HG02981 (cell line): ENCODE data around the gene UCN.
"Not testable (repeated sequence)": the region's sequence is repeated elsewhere in the genome, so short reads cannot be mapped to it uniquely, and the experiment has no call there.

ENCODE experiments used
- ATAC-seq: cut with Tn5 transposase; IDR thresholded peaks from one replicate; pipeline ENCODE4 v1.9.1; 2021; ENCODE audit warnings: mild to moderate bottlenecking, moderate library complexity; ENCODE audit not compliant: unreplicated experiment

Gene UCN

GRCh38 chr2:27308359-27308881 is at the start of gene UCN:
UCN (minus strand) TSS chr2:27308445; CDS start chr2:27307895, 550 bp downstream.
- ATAC-seq: no peak

- ATAC-seq: peak; percentile 84
Measured at GRCh38 chr2:27356382-27357181, 48.3 kb upstream of the UCN start, which contains the start of gene GTF3C2. GTF3C2 (minus strand) TSS chr2:27356764; CDS start chr2:27343554, 13,210 bp downstream.

- peak; percentile 32 for ATAC-seq
Measured at GRCh38 chr2:27356056-27356381, 47.8 kb upstream of the UCN start.

GRCh38 chr2:27354597-27354927 is 46.3 kb upstream of the UCN start:
- ATAC-seq: no peak

GRCh38 chr2:27353762-27354596 is 45.7 kb upstream of the UCN start:
- ATAC-seq: no peak

GRCh38 chr2:27353386-27353761 is 45.1 kb upstream of the UCN start:
- ATAC-seq: not testable (repeated sequence)

GRCh38 chr2:27351802-27352598 is 43.8 kb upstream of the UCN start:
- no peak for ATAC-seq

GRCh38 chr2:27350106-27350693 is 42.0 kb upstream of the UCN start:
- ATAC-seq: no peak

- no peak for ATAC-seq
Measured at GRCh38 chr2:27347641-27348040, 39.4 kb upstream of the UCN start.

- ATAC-seq: no peak
Measured at GRCh38 chr2:27336173-27336572, 27.9 kb upstream of the UCN start.

- no peak for ATAC-seq
Measured at GRCh38 chr2:27335311-27335710, 27.1 kb upstream of the UCN start.

- no peak for ATAC-seq
Measured at GRCh38 chr2:27324720-27325119, 16.5 kb upstream of the UCN start.

- ATAC-seq: no peak
Measured at GRCh38 chr2:27323596-27324285, 15.5 kb upstream of the UCN start.

GRCh38 chr2:27322766-27323595 is 14.7 kb upstream of the UCN start, which contains the start of gene MPV17:
MPV17 (minus strand) TSS chr2:27323097; CDS start chr2:27322517, 580 bp downstream.
- ATAC-seq: peak; percentile 92

- ATAC-seq: no peak
Measured at GRCh38 chr2:27322301-27322765, 14.1 kb upstream of the UCN start.

- no peak for ATAC-seq
Measured at GRCh38 chr2:27320958-27321543, 12.8 kb upstream of the UCN start.

- not testable (repeated sequence) for ATAC-seq
Measured at GRCh38 chr2:27319839-27320238, 11.6 kb upstream of the UCN start.

- ATAC-seq: no peak
Measured at GRCh38 chr2:27316655-27317412, 8.6 kb upstream of the UCN start.
